GM12878 (cell line): ENCODE results near the gene MGMT. TPM values are rescaled to one million over a fixed set of nuclear protein-coding genes. Genes with fewer than 3 reads are reported as not detected.
A peak's percentile ranks its signal among the peaks of the same experiment; 100 is the strongest.

Source experiments
- BCL3 ChIP-seq: IDR thresholded peaks from 2 replicates; pipeline ENCODE4 v1.6.1; 2011; ENCODE audit warnings: borderline replicate concordance, low read depth, mild to moderate bottlenecking, moderate library complexity, low read length; ENCODE audit not compliant: insufficient read depth, poor library complexity, severe bottlenecking
- CHD2 ChIP-seq: IDR thresholded peaks from 2 replicates; pipeline ENCODE4 v1.6.1; 2011; ENCODE audit warnings: low read depth, low read length, improper control_type of control experiment, borderline replicate concordance
- EED ChIP-seq: sonication (generic); IDR thresholded peaks from 2 replicates; pipeline ENCODE4 v1.6.1; 2016; ENCODE audit warnings: antibody characterized with exemption, low read depth
- IRF3 ChIP-seq: fragments of 450-650 bp; IDR thresholded peaks from 2 replicates; pipeline ENCODE4 v1.6.1; 2014; ENCODE audit warnings: mild to moderate bottlenecking
- MTA2 ChIP-seq: fragments of 450-650 bp; IDR thresholded peaks from 2 replicates; pipeline ENCODE4 v1.6.1; 2016; ENCODE audit warnings: low read depth, mild to moderate bottlenecking, moderate library complexity
- MYC ChIP-seq: IDR thresholded peaks from 2 replicates; pipeline ENCODE4 v1.6.1; 2011; ENCODE audit warnings: mild to moderate bottlenecking, low read length, moderate library complexity, inconsistent platforms; ENCODE audit not compliant: insufficient read depth, insufficient replicate concordance, insufficient read length, severe bottlenecking
- NKRF ChIP-seq: fragments of 450-650 bp; conservative IDR thresholded peaks from 2 replicates; pipeline ENCODE4 v1.6.1; 2017; ENCODE audit warnings: mild to moderate bottlenecking, moderate library complexity
- POLR2A ChIP-seq: IDR thresholded peaks from 2 replicates; pipeline ENCODE4 v1.6.1; 2011; ENCODE audit warnings: low read depth, mild to moderate bottlenecking, low read length
- POLR2AphosphoS5 ChIP-seq: IDR thresholded peaks from 2 replicates; pipeline ENCODE4 v1.6.1; 2011; ENCODE audit warnings: mild to moderate bottlenecking, low read length, inconsistent platforms
- RAD51 ChIP-seq: fragments of 450-650 bp; IDR thresholded peaks from 2 replicates; pipeline ENCODE4 v1.6.1; 2016; ENCODE audit warnings: moderate library complexity, mild to moderate bottlenecking, inconsistent platforms
- REST ChIP-seq: IDR thresholded peaks from 2 replicates; pipeline ENCODE4 v1.6.1; 2012; ENCODE audit warnings: mild to moderate bottlenecking, low read depth, low read length
- YY1 ChIP-seq: IDR thresholded peaks from 2 replicates; pipeline ENCODE4 v1.6.1; 2011; ENCODE audit warnings: low read depth, mild to moderate bottlenecking, low read length
- ZBTB40 ChIP-seq: fragments of 450-650 bp; IDR thresholded peaks from 2 replicates; pipeline ENCODE4 v1.6.1; 2016; ENCODE audit warnings: mild to moderate bottlenecking, moderate library complexity, borderline replicate concordance
- ZNF384 ChIP-seq: IDR thresholded peaks from 2 replicates; pipeline ENCODE4 v1.6.1; 2012; ENCODE audit warnings: low read depth, mild to moderate bottlenecking, low read length, improper control_type of control experiment, borderline replicate concordance
- polyA plus RNA-seq, 11 experiments: library from polyadenylated mRNA; depleted of rRNA in 4 of 11; unstranded in 6 of 11; stranded (reverse) in 5 of 11; fragments of >200 nt; fragmentation: Nextera tagmentation in 4 of 11; fragmentation: Illumina TruSeq in 1 of 11; extraction: Ambion mirVana in 4 of 11; extraction: Trizol in 1 of 11; gene quantifications; 1 replicate in 1 of 11; 2 replicates in 10 of 11; pipeline versions ENCODE4 v1.2.1 to v1.2.3, GENCODE V29; 2011 to 2016; ENCODE audit warnings: inconsistent platforms in 2 of 11, missing spikeins in 2 of 11, low read depth in 1 of 11
- total RNA-seq, 4 experiments: library from RNA; depleted of rRNA in 3 of 4; stranded (reverse); fragments of >200 nt in 3 of 4; fragmentation: Illumina TruSeq in 1 of 4; extraction: Trizol in 1 of 4; gene quantifications; 2 replicates each; pipeline versions ENCODE4 v1.2.1 to v1.2.3, GENCODE V29; 2013 to 2021

Gene MGMT
- total and polyA plus RNA-seq, 10 of the 15 experiments (the other 5 are each of a cell fraction or from before 2014, with no cell fraction given) = 0.16 to 24.2 (median 13.3) TPM

- TF ChIP-seq POLR2AphosphoS5 (peak; percentile 89), YY1 (no peak), NKRF (no peak), CHD2 (no peak), MTA2 (no peak), ZBTB40 (no peak), MYC (peak; percentile 11), REST (no peak), EED (no peak), BCL3 (no peak), POLR2A (peak; percentile 97), ZNF384 (no peak), RAD51 (no peak), IRF3 (no peak)
These were observed at the start of gene MGMT (continued) for GRCh38 chr10:129466703-129467358.
